GM18526 (cell line): ENCODE results near the gene TBX5.

Source experiments
- POLR2A ChIP-seq: IDR thresholded peaks from 3 replicates; pipeline ENCODE4 v1.6.1; 2011; ENCODE audit not compliant: insufficient read length; ENCODE audit errors: extremely low read depth

TBX5 gene

DNA sequence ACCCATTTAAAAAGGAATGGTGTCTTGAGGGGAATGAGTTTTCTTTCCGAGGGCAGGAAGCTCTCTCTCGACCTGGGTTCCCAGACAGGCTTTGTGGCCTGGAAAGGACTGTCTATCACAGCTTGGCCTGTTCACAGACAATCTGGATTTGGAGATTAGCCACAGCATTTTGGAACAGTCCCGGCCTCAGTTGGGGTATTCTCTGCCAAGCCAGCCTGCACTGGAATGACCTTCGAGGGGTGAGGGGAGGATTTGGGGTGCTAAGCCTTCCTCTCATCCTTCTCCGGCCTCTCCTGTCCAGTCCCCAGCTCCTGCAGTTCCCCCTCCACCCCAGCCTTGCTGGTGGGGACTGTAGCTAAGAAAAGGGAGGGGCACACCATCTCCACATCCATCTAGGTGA is 13.0 kb downstream of the TBX5 start:
- TF ChIP-seq POLR2A: no peak

DNA sequence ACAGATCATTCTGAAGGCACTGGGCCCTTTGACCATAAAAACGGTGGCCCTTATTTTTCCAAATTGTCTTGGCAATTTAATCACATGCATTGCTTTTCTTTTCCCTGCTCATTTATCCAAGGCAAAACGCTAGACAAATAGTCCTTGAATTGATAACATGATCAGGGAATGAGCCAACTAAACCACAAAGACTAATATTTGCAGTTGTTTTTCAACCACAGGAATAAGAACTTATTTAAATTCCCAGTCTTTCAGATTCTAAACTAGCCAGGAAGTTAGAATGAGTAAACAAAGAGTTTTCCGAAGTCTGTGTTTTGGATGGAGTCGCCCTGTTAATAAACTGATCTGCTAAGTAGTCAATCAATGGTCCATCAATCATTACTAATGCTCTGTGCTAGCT is 14.9 kb downstream of the TBX5 start:
- TF ChIP-seq POLR2A: no peak

DNA sequence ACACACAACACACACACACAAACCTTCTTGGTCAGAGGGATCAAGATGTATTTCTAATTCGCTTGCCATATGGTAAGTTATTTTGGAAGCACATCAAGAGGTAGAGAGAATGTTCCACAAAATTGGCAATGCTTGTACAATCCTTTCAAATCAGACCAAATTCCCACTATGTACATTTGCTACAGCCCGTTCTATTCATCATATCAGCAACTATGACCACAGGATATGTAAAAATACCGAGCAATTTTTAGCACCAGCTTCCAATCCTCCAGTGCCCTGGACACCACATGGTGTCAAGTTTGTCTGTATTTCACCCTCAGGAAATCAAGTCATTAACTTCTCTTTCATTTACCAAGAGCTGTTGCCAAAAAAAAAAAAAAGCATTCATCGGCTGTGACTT is 21.2 kb downstream of the TBX5 start:
- TF ChIP-seq POLR2A: no peak

DNA sequence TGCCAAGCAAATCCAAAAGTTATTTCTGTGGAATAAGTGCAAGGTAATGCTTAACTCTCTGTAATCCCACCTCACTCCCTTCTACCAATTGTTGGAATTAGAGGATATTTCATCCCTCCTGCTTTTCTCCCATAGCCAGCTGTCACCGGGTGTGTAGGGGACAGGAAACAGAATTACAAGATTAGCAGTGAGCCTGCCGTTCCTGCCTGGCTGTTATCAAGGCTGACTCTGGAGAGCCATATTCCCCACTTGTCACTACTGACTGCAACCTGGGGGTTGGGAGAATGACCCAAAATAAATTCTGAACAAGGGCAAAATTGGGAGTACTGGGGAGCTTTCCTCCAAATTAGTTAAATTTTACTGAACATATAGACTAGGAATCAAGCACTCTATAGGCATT is 24.8 kb downstream of the TBX5 start:
- TF ChIP-seq POLR2A: no peak

DNA sequence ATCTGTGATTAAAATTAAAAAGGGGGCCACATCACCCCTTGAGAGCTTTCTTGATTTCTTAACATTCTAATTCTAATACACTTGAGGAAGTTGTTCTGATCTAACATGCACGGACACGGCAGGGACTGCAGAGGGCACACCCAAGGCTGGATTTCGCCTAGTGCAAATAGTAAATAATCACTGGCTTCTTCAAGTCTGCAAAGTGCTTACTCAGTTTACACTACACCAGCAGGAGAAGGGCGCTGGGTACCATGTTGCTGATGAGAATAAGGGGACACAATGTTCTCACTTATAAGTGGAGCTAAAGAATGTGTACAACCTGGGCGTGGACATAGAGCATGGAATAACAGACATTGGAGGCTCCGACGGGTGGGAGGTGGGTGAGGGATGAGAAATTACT is 34.2 kb downstream of the TBX5 start:
- no peak for TF ChIP-seq POLR2A

DNA sequence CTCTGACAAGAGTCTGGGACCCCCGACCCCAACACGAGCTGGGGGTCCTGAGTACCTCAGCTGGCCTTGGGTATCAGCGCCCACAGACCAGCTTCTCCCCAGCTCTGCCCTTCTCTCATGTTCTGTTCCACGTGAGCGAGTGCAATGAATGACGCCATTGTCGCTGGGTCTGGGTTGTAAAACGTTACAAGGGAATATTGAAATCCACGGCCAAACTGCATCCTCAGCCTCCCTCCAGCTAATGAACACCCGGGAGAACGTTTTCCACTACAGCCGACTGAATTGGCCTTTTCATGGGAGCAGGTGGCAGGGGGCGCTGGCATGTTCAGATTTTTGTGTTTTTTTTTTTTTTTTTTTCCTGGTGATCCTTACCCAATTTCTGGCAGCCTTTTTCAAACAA is 34.7 kb downstream of the TBX5 start:
- no peak for TF ChIP-seq POLR2A

DNA sequence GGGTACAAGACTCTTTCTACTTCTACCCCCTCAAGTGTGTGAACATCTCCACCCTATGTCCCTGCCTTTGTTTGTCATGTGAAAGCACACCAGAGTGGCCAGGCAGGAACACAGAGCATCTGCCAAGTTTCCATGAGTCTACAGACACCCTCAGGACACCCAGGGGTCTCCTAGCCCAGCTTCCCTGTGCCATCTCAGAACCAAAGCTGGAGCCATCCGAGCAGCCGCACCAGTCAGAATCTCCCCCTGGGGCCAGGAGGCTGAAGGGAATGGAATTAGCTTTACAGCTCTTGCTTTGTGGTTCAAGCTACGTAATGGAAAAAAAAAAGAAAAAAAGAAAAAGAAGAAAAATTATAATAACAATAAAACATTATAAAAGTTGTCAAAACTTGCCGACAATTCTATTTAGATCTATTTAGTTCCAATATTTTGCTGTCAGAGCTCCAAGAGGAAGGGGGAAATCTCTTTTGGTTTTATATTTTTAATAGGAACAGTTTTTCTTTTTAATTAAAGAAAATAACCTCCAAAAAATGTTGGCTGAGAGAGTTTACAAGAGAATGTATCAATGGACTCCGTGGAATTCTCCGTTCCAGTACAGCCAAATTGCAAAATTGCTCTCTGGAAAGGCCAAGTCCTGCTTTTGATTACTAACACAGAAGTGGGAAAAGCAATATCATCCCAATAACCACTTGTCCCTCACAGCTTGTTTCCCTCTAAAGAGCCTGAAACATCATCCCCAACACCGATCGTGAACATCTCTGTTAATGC is 37.1 kb downstream of the TBX5 start:
- TF ChIP-seq POLR2A: no peak

DNA sequence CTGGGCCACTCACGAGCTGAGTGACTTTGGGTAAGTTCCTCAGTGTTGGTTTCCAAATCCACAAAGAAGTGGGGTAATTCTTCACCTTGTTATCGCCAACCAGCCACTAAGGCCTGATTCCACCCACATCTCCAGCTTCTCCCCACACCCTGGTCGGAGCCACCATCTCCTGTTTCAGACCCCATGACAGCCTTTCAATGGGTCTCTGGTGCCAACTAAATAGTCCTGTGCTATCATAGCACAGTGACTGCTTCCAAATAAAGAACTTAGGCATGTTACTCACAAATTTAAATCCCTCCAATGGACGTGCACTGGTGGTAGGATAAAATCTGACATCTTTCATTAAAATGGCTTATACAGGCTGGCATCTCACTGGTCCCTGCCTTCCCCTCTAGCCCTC is 44.0 kb downstream of the TBX5 start:
- no peak for TF ChIP-seq POLR2A

DNA sequence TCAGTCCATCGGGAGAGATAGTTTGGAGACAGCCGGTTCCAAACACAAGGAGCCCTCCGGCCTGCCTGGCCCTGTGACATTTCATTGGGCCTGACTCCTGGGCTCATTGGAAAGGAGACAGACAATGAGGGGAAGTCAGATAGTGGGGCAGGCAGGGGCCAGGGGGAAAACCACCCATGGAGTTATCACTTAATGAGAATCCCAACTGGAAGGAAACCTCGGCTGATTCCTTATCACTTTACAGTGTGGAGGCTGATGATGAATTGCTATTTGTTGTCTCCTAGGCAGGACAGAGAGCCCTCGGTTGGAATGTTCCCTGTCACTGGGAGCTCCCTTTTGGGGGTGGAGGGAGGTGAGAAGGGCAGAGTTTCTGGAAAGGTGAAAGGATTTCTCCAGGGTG is 44.4 kb downstream of the TBX5 start:
- no peak for TF ChIP-seq POLR2A

DNA sequence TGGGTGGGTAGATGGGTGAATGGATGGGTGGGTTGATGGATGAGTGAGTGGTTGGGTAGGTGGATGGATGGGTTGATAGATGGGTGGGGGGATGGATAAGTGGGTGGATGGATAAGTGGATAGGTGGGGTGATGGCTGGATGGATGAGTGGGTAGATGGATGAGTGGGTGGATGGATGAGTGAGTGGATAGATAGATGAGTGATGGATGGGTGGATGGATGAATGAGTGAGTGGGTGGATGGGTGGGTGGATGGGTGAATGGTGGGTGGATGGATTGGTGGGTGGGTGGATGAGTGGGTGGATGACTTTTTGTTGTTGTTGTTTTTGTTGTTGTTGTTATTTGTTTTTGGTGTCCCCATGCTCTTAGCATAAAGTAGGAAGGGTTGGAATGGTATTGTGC is 45.5 kb downstream of the TBX5 start:
- TF ChIP-seq POLR2A: no peak

DNA sequence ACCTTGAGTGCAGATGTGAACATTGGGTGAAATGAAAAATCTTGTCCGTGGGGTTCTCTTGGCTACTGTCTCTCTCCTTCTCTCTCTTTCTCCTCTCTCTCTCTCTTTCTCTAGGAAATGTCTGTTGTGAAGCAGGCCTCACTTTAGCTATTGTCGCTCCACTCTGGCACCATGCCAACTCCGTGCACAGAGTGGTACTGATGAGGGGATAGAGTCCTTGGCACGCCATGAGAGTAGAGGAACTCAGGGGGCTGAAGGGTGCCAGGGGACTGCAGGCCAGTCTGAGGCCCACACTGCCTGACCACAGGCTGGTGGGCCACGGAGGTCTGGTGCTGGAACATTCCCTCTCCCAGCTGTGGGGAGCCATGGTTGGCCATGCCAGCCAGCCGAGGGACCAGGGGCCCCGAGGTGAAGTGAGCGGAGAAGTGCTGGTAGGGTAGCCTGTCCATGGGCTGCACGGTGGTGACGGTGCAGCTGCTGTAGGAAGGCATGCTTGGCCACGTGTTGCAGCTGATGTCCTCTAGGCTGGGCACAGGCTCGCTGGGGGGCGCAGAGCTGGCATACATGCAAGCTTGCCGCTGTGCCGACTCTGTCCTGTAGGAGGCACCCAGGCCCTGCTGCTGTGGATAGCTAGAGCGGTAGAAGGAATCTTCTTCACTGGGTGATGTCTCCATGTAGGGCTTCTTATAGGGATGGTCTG is 50.4 kb downstream of the TBX5 start:
- no peak for TF ChIP-seq POLR2A

DNA sequence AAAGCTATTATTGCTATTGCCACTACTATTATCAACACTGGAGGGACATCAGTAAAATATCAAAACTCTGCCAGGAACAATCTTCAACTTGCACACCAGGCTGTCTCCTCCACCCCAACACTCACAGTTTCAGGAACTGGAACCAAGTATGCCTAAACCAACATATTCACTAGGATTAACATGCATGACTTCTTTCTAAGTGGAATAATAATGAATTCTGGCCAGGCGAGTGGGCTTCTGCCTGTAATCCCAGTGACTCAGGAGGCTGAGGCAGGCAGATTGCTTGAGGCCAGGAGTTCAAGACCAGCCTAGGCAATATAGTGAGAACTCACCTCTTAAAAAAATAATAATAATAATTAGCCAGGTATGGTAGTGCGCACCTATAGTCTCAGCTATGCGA is 58.1 kb downstream of the TBX5 start:
- no peak for TF ChIP-seq POLR2A

DNA sequence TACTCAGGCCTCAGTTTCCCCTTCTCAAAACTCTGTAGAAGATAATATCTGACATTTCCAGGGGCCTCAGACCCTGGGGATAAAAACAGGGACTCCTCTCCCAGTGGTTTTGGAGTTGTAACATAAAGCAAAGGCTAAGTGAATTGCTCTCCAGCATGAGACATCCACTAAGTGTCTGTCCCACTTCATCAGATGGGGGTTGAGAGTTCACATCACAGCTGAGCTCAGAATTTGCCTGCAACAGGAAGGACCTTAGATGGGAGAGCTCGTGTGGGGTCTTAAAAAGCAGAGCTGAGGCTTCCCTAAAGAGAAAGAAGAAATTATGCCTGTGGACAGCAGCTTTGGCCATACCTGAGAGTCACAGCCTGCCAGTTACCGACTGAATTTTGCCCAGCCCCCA is 61.1 kb downstream of the TBX5 start:
- no peak for TF ChIP-seq POLR2A

DNA sequence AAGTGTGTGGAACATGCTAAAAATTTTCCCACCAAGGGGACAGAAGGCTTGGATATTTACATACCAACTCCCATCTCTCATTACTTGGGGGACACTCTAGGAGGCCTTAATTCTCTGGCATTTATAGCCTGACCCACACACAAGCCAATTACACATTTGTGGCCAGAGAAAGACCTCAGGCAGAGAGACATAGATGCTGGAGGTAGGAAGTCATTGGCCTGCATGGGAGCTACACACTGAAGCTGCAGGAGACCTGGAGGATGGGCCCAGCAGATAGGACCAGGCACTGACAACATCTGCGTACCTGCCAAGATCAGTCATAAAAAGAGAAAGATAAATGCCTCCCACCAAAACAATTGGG is 61.7 kb downstream of the TBX5 start:
- TF ChIP-seq POLR2A: no peak

DNA sequence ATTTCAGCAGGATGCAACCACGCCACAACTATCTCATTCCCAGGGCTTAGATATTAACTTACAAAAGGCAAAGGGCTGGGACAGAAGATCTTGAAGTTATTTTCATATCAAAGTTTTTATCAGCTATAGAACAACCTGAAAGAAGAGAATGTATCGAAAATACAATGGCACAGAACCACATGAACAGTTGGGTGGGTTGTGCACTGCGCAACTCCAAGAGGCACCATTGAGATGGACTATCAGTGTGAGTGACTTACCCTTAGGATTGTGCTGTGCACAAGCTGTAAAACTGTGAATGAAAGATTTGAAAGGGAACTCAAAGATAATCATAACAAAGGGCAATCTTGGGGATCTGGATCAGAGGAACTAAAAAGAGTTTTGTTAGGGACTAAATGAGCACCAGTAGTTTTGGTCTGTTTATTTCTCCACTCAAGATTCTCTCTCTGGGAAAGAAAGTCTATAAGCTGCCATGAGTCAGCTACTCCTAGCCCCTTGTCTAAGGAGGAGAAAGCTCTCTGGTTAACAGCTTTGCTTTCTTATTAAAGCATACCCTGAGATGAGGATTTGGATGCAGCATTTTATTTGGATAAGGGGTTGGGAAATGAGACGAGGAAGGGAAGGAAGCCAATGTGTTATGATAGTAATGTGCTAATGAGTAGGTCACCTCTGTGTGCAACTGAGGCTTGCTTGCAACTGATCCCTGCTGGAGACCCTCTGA is 62.2 kb downstream of the TBX5 start:
- TF ChIP-seq POLR2A: no peak

DNA sequence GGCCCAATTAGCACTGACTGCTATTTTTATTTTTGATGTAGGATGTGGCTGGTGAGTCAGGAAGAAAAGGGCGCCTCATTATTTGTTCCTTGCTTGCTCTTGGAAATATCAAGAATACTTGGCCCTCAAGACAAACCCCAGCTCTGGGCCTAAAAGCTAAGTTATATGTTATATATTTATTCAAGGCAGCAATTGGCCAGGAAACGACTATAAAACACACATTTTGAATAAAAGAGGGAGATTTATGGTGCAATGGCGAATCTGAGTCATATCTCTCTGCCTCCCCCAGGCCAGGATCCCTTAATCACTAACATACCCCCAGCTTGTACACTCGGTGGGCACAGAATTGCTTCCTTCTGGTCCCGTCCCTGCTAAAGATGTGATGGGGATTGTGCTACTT is 63.3 kb downstream of the TBX5 start:
- TF ChIP-seq POLR2A: no peak
